Activated T-cell treated with anti-CD3 and anti-CD28 coated beads, Interleukin-2, amount 50 U/mL, for 1 hour (primary cell): Measurements from ENCODE around the gene ASL.
"Not testable (repeated sequence)": the region's sequence is repeated elsewhere in the genome, so short reads cannot be mapped to it uniquely, and the experiment has no call there.

Experiments used
- DNase-seq: peaks from one replicate; pipeline ENCODE4 v3.0.0-alpha.2; 2020

The ASL gene

GRCh38 chr7:66119245-66119850, 43.7 kb downstream of the ASL start:
- no peak for DNase-seq

GRCh38 chr7:66123175-66123528, 47.5 kb downstream of the ASL start:
- DNase-seq, result no peak

GRCh38 chr7:66124569-66124861, 48.9 kb downstream of the ASL start:
- DNase-seq, result not testable (repeated sequence)

GRCh38 chr7:66125052-66125694, 49.6 kb downstream of the ASL start:
- no peak for DNase-seq

- not testable (repeated sequence) for DNase-seq
Measured at GRCh38 chr7:66125781-66126352, 50.2 kb downstream of the ASL start.

GRCh38 chr7:66127172-66127571, 51.6 kb downstream of the ASL start:
- DNase-seq, result not testable (repeated sequence)

- DNase-seq, result no peak
Measured at GRCh38 chr7:66138994-66139752, 63.6 kb downstream of the ASL start.

- no peak for DNase-seq
Measured at GRCh38 chr7:66140924-66141323, 65.3 kb downstream of the ASL start.

GRCh38 chr7:66142334-66142733, 66.7 kb downstream of the ASL start:
- DNase-seq, result no peak

- DNase-seq, result no peak
Measured at GRCh38 chr7:66142996-66143395, 67.4 kb downstream of the ASL start.
